ENCODE measurements around the gene DDX55. TPM values are rescaled to one million over a fixed set of nuclear protein-coding genes. Genes with fewer than 3 reads are reported as not detected.
A peak's percentile ranks its signal among the peaks of the same experiment; 100 is the strongest.
"Not testable (repeated sequence)": the region's sequence is repeated elsewhere in the genome, so short reads cannot be mapped to it uniquely, and the experiment has no call there.

The DDX55 gene
- total and polyA plus RNA-seq, 9 donors = 12.0 to 26.6 (median 18.3) TPM

DNA sequence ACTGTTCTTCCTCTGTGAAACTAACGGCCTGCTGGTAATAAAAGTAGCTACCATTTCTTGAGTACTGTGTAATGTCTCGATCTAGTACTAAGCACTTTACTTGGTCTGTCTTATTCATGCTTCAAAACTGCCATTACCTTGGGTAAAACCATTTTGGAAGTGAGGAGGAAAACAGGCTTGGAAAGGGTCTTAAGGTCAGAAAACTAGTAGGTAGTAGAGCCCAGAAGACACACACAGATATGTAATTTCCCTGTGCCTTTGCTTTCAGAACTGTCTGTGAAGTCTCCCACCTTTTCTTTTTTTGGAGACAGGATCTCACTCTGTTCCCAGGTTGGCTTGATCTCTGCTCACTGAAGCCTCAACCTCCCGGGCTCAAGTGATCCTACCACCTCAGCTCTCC is 3.4 kb upstream of the DDX55 start:
- intact Hi-C loops (cut with DNase I) = no loop called here
- 66 to 76% (median 68%) methylated on average over 3 of the region's 3 CpGs for WGBS, 3 donors

DNA sequence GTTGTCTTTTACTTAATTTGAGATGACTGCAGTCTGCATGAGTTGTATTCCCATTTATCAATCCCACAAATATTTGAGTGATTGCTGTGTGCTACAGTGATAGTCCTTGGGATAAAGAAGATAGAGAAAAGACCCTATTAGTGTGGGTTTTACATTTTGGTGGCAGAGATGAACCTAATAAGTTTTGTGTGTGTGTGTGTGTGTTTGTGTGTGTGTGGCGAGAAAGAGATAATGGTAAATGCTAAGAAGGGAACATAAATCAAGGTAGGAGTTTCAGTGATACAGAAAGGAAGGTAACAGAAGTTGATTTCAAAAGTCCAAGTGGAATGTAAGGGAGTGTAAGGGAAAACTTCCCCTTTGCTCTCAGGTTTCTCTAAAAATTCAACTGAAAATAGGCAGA is 2.6 kb upstream of the DDX55 start:
- TF ChIP-seq, protein P1, sequence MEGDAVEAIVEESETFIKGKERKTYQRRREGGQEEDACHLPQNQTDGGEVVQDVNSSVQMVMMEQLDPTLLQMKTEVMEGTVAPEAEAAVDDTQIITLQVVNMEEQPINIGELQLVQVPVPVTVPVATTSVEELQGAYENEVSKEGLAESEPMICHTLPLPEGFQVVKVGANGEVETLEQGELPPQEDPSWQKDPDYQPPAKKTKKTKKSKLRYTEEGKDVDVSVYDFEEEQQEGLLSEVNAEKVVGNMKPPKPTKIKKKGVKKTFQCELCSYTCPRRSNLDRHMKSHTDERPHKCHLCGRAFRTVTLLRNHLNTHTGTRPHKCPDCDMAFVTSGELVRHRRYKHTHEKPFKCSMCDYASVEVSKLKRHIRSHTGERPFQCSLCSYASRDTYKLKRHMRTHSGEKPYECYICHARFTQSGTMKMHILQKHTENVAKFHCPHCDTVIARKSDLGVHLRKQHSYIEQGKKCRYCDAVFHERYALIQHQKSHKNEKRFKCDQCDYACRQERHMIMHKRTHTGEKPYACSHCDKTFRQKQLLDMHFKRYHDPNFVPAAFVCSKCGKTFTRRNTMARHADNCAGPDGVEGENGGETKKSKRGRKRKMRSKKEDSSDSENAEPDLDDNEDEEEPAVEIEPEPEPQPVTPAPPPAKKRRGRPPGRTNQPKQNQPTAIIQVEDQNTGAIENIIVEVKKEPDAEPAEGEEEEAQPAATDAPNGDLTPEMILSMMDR (IDR thresholded peaks at IDR 0.05) = no peak
- TF ChIP-seq EP300 (IDR thresholded peaks at IDR 0.05) (no peak), POLR2A (IDR thresholded peaks at IDR 0.05) (no peak)
- 92 to 93% (median 93%) methylated on average over 1 of the region's 1 CpG for WGBS, 3 donors
- no peaks in the 10 kb centered on the region for H3K27me3 ChIP-seq
- H3K27ac ChIP-seq = no peak overlapping the region
- H3K36me3 ChIP-seq = no peaks in the 10 kb centered on the region
- H3K4me1 ChIP-seq (ENCODE audit: insufficient read depth) = peaks cover 5% of the 10 kb centered on the region
- intact Hi-C loops (cut with DNase I) = no loop called here
- H3K9me3 ChIP-seq = no peaks in the 10 kb centered on the region
- no peak for DNase-seq
- H3K4me3 ChIP-seq = no peak overlapping the region

More for the DNA sequence above, 3.4 kb upstream of the DDX55 start:
- Histone ChIP-seq H3K9me3 (no peaks in the 10 kb centered on the region), H3K36me3 (no peaks in the 10 kb centered on the region), H3K4me3 (no peak overlapping the region), H3K27ac (no peak overlapping the region), H3K27me3 (no peaks in the 10 kb centered on the region), H3K4me1 (ENCODE audit: insufficient read depth) (peaks cover 5% of the 10 kb centered on the region)
- DNase-seq = no peak
- TF ChIP-seq, protein P1 (IDR thresholded peaks at IDR 0.05) = no peak
- no peak for TF ChIP-seq EP300 (IDR thresholded peaks at IDR 0.05)
- TF ChIP-seq POLR2A (IDR thresholded peaks at IDR 0.05) = no peak

DNA sequence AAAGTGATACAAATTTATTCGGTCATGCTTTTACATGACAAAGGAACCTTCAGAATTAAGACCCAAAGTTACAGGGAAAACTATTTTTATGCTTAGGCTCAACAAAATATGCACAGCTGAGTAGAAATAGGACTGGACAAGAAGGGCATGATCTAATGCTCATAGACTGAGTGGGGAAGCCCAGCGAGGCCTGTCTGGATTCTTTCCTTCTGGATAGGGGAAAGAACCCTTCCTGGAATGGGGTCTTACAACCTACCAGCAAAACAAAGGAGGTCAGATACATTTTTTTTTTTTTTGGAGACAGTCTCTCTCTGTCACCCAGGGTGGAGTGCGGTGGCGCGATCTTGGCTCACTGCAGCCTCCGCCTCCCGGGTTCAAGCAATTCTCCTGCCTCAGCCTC is 2.2 kb upstream of the DDX55 start:
- H3K36me3 ChIP-seq = no peaks in the 10 kb centered on the region
- intact Hi-C loops (cut with DNase I) = loop anchor here in 1 of 4 donors (10.0 kb wide), 1 partner anchor 335 kb away; no protein-coding TSS in a partner anchor
- WGBS, 3 donors = 90 to 91% (median 91%) methylated on average over 7 of the region's 7 CpGs

DNA sequence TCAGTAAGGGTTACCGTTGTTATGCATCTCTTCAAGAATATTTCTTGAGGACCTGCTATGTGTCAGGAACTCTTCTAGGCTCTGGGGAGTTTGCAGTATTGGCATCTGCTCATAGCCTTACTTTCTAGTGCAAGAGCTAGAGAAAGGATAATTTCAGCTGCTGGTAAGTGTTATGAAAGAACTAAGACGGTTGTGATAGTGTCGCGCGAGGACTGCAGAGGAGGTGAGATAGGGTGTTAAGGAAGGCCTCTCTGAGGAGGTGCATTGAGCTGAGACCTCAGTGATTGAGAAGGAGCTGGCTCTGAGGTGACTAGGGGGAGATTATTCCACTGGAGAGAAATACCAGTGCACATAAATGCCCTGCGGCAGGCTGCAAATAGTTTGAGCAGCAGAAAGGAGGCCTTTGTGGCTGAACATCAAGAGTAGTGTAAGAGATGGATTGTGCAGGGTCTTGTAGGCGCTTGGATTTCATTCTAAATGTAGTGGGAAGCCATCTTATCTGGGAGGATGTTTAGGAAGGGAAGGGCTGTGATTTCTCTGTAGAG is 824 bp downstream of the DDX55 start:
- intact Hi-C loops (cut with DNase I) = loop anchor here in 1 of 4 donors (10.0 kb wide), 1 partner anchor 338 kb away; no protein-coding TSS in a partner anchor
- Histone ChIP-seq H3K4me3 (peak overlapping the region; percentile 94), H3K27me3 (no peaks in the 10 kb centered on the region), H3K36me3 (no peaks in the 10 kb centered on the region), H3K27ac (no peak overlapping the region), H3K4me1 (ENCODE audit: insufficient read depth) (peaks cover 3% of the 10 kb centered on the region), H3K9me3 (no peaks in the 10 kb centered on the region)
- 5 to 14% (median 7%) methylated on average over 7 of the region's 7 CpGs for WGBS, 3 donors
- DNase-seq = no peak
- TF ChIP-seq, protein P1 (IDR thresholded peaks at IDR 0.05) = no peak
- TF ChIP-seq EP300 (IDR thresholded peaks at IDR 0.05) (no peak), POLR2A (IDR thresholded peaks at IDR 0.05) (no peak)

More for the DNA sequence above, 2.2 kb upstream of the DDX55 start:
- peaks cover 5% of the 10 kb centered on the region for H3K4me1 ChIP-seq (ENCODE audit: insufficient read depth)
- no peaks in the 10 kb centered on the region for H3K27me3 ChIP-seq
- H3K9me3 ChIP-seq = no peaks in the 10 kb centered on the region
- H3K4me3 ChIP-seq = no peak overlapping the region
- DNase-seq = no peak
- H3K27ac ChIP-seq = no peak overlapping the region
- TF ChIP-seq POLR2A (IDR thresholded peaks at IDR 0.05) (no peak), EP300 (IDR thresholded peaks at IDR 0.05) (no peak)
- TF ChIP-seq, protein P1 (IDR thresholded peaks at IDR 0.05) = no peak

DNA sequence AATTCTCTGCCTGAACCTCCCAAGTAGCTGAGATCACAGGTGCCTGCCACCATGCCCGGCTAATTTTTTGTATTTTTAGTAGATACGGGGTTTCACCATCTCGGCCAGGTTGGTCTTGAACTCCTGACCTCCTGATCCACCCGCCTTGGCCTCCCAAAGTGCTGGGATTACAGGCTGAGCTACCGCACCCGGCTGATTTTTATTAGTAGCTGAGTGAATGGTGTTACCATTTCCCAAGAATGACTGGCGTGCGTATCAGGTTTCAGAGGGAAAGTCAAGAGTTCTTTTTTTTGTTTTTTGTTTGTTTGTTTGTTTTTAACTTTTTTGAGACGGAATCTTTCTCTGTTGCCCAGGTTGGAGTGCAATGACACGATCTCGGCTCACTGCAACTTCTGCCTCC is 1.6 kb downstream of the DDX55 start:
- intact Hi-C loops (cut with DNase I) = loop anchor here in 1 of 4 donors (10.0 kb wide), 1 partner anchor 339 kb away; no protein-coding TSS in a partner anchor
- H3K4me3 ChIP-seq; H3K4me1 ChIP-seq (ENCODE audit: insufficient read depth); H3K36me3 ChIP-seq; DNase-seq; H3K27ac ChIP-seq; H3K9me3 ChIP-seq; H3K27me3 ChIP-seq: not testable (repeated sequence)
- WGBS, 3 donors = 74 to 82% (median 75%) methylated on average over 11 of the region's 11 CpGs
